HT-29 (cell line): Measurements from ENCODE around the gene RNF213. TPM values are rescaled to one million over a fixed set of nuclear protein-coding genes. Genes with fewer than 3 reads are reported as not detected.

Experiments
- DNase-seq: peaks from one replicate; pipeline ENCODE4 v3.0.0-alpha.2; 2015; ENCODE audit warnings: low spot score
- total RNA-seq: library from RNA; depleted of rRNA; stranded (reverse); fragments of >200 nt; shearing (Covaris generic); gene quantifications from 2 replicates; pipeline ENCODE4 v1.2.3, GENCODE V29; 2014; rRNA removed

RNF213 gene
- total RNA-seq = 49.5 and 70.5 TPM in 2 replicates

DNA sequence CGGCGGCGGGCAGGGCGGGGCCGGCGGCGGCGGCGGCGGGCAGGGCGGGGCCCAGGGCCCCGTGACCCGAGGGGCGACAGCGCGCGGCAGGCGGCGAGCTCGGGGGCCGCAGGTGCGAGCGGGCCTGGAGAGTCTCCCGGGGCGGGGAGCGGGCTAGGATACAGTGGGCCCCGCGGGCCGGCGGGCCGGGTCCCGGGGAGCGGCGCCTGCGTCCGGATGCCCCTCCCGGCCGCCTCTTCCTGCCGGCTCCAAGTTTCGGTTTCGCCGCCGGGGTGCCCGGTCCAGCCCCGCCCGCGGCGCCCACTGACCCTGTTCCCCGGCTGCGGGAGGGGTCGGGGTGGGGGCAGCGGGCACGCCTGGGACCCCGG, at the start of gene RNF213:
Gene RNF213 (plus strand): TSS at position 62 of the 368 bp plus-strand sequence. CDS start 2,830 bp downstream, outside the sequence.
- DNase-seq = peak; percentile 35

DNA sequence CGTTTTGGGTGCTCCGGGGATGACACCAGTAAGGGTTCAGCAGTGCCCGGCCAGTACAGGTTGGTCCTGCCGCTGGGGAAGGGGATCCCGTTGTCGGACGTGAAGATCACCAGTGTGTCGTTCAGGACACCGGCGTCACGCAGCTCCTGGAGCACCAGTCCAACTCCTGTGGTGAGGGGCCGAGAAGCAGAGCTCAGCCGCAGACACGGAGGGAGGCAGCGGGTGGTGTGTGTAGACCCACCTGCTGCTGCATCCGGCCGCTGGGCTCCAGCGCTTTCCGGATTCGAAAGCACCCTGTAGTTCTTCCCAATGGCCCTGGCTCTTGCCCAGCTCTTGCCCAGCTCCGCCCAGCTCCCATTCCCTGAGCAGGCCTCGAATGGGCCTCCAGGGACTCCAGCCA, 48.5 kb upstream of the RNF213 start:
- no peak for DNase-seq

DNA sequence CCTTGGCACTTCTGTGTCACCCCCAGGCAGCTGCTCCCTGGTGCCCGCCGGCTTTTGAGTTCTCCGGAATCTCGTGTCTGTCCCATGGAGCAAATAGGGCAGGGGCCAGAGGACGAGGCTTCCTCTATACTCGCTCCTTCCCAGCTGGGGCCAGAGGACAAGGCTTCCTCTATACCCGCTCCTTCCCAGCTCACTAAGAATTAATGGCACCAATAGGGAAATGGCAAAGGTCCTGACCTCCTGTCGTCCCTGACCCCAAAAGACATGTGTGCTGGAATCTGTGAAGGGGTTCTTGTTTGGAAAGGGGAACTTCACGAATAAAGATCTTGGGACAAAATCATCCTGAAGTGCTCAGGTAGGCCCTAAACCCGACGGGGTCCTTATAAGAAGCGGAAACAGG, 48.1 kb upstream of the RNF213 start:
- no peak for DNase-seq

DNA sequence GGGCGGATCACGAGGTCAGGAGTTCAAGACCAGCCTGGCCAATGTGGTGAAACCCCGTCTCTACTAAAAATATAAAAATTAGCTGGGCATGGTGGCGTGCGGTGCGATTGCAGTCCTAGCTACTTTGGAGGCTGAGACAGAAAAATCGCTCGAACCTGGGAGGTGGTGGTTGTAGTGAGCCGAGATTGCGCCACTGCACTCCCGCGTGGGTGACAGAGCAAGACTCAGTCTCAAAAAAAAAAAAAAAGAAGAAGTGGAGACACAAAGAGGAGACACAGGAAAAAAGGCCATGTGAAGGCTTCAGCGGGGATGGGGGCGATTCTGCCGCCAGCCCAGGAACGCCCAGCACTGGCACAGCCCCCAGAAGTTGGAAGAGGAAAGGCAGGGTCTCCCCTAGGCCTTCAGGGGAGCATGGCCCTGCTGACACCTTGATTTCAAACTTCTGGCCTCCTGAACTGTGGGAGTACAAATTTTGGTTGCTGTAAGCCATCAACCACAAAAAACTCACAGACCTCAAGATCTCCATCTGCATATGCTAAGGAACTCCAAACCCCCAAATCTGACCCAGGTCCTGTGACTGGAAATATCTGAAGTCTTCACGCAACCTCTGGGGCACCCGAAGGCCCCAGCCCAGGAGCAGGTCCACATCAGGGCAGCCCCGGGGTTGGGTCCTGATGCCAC, 47.5 kb upstream of the RNF213 start:
- DNase-seq = no peak

DNA sequence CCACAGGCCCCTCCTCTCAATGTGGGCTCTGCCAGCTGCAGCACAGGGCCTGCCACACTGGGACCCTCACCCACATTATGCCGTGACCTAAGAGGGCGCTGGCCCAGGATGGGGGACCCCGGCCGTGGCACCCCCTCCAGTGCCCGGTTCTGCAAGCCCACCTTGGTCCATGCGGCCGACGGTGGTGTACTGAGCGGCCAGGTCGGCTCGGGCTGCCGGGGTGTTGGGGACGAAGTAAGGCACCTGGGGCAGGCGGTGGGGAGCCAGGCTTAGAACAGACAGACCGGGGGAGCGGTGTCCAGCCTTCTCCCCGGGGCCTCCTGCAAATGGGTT, 47.0 kb upstream of the RNF213 start:
- no peak for DNase-seq

DNA sequence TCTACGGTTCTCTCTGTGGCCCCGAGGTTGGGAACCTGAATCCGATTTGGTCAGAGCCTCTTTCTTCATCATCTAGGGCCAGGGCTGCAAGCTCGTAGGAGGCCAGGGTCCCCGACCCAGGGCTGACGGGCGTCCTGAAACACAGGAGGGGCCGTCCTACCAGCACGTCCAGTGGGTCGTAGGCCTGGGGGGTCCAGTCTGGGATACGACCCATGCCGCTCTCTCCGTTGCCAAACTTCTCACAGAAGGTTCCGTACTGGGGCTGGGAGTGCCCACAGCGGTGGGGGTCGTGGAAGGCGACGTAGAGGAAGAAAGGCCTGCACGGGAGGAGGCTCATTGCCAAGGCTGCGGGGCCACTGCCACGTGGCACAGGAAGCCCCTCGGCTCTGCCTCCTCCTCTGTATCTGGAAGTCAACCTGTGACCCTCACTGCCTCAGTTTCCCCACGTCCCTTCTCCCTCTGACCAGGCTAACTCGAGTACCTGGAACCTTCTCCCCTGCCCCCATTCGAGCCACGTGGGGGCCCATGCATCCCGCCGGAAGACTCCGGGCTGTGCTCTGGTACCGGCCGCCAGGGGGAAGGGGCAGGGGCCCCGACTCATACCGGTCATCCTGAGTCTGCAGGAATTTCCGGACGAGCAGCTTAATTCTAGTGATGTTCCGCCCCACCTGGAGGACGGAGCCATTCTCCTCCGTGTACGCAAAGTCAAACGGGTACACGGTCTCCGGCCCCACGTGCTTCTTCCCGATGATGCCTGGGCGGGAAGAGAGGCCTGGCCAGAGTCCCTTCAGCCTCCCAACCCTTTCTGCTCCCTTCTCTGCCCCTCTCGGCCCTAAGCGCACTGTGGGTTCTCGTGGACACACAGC, 46.4 kb upstream of the RNF213 start:
- no peak for DNase-seq

DNA sequence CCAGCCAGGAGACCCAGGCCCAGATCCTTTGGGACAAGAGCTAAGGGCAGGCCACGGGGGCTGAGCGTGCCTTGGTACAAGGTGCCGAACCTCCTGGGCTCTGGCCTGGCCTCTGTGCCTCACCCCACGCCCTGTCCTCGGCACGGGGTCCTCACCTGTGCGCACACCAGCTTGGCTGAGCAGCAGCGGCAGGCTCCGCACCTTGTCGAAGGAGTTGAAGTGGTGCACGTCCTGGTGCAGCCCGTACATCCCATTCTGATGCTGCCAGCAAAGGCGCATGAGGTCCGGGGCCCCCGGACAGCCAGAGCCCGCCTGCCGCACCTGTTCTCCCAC, 45.8 kb upstream of the RNF213 start:
- no peak for DNase-seq

DNA sequence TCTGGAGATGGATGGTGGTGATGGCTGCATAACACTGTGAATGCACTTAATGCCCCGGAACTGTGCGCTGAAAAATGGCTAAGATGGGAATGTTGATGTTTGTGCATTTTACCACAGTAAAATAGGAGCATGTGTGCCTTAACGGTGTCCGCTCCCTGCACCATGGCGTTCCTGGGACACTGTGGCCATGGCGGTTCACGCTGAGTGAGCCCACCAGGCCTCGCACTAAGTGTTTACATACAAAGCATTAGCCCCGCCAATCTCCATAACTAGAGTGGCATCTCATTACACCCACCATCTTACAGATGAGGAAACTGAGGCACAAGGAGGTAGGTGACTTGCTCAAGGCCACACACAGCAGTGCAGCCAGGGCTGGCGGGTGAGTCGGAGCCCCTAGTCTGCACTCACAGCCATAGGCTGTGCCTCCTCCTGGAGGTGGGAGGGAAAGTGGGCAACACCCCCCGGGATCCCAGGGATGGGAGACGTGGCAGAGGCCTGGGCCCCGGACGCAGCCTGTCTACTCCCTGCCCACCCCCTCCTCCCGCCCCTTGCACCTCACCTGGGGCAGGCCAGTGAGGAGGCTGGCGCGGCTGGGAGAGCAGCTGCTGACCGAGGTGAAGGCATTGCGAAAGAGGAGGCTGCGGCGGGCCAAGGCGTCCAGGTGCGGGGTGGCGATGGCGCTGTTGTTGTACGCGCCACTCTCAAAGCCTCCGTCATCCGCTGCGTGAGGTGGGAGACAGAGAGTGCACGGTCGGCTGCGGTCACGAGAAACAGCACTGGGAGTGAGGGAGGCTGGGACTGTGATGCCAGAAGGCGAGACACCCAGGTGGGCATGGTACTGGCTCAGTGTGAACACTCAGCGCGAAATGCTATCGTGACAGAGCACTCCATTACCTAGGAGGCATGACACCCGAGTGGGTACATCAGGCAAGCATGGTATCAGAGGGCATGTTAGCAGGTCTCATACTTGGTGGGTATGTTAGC, 43.9 kb upstream of the RNF213 start:
- no peak for DNase-seq

DNA sequence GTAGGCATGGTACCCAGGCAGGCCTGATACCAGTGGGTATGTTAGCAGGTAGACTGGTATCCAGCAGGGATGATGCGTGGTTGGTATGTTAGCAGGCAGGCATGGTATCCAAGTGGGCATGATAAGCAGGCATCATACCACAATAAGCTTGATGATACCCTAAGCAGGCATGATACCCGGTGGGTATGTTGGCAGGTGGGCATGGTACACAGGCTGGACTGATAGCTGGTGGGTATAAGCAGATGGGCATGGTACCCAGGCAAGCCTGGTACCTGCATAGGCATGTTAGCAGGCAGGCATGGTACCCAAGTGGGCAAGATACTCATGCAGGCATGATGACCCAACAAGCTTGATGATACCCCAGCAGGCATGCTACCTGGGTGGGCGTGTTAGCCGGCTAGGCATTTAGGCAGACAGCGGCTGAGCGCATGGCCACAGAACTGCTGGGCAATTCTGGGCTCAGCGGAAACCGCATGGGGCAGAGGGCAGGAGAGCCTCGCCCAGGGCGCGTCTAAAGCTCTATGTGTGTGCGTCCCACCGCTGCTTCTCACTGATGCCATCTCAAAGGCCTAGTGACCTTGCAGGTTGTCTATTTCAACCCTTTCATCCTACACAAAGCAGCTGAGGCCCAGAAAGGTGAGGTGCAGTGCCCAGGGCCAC, 42.8 kb upstream of the RNF213 start:
- no peak for DNase-seq

DNA sequence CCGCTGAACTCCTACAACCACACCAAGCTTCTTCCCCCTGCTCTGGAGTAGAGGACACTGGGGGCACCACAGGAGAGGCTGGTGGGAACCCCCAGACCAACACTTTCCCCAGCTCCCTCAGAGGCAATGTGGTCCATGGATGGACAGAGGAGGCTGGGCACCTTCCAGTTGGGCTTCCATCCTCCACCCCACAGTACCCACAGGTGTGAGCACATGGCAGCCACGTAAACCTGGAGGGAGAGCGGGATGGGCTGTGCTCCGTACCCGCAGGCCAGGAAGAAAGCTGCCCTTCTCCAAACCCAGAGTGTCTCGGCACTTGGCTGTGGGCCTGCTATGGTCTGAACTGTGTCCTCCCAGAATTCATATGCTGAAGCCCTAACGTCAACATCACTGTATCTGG, 42.3 kb upstream of the RNF213 start:
- no peak for DNase-seq

DNA sequence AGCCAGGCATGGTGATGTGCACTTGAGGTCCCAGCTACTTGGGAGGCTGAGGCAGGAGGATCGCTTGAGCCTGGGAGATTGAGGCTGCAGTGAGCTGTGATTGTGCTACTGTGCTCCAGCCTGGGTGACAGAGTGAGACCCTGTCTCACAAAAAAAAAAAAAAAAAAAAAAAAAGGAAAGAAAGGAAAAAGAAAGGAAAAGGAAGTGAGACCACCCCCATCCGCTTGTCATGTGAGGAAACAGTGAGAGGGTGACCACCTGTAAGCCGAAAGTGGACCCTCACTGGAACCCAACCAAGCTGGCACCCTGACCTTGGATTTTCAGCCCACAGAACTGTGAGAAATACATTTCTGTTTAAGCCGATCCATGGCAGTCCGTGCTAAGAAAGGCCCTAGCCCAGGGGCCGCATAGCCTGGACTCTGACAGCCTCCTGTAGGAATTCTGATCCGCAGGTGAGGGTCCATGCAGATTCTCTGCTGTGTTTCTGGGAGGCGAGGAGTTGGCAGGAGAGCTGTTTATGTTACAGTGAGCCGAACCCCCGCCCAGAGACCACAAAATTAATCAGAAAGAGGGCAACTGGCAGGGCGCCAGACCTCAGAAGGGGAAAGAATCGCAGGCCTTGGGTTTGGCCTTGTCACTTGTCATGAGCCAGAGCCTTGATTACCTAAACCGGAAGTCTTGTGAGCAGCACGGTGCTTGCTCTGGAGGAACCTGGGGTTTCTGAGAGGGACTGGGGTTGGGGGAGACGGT, 41.5 kb upstream of the RNF213 start:
- peak; percentile 45 for DNase-seq

DNA sequence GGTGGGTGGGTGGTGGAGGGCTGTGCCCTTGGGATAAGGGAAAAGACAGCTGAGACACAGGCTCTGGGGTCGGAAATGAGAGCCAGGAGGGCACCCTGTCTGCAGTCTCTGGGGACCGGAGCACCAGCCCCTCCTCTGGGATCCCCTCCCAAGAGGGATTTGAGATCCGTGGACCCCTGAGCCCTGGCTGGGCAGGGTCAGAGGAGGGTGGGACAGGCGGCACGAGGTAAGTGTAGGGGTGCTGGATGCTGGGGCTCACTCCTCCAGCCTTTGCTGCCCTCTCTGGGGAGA, 40.9 kb upstream of the RNF213 start:
- DNase-seq = no peak

DNA sequence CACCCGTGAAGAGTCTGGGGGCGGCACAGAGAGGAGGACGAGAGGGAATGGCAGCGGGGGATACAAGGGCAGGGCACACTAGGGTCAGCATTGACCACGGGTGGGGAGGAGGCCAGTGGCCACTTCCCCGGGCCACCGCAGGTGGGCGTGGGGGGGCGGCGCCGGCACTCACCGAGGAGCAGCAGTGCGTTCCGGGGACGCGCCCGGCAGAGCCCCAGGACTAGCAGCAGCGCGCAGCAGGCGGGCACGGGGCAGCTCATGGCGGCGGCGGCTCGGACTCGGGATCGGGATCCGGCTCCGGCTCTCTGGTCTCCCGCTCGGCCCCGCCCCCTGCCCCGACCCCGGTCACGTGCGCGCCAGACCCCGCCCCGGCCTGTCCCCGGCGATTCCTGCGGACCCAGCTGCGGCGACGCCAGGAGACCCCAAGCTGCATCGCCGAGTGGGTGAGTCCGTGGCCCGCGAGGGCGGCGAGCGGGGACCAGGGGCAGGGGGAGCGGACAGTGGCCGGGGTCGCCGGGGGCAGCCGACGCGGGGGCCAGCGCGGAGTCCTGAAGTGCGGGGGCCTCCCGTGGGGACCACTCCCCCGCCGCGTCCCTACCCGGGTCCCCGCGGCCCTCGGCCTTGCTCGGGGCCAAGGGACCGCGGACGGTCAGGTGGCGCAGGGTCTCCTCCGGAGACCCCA, 40.5 kb upstream of the RNF213 start, which contains the start of the genes SGSH and SLC26A11:
Gene SGSH (minus strand): TSS at position 280 of the 682 bp plus-strand sequence. CDS start 20 bp downstream, at position 260.
Gene SLC26A11 (plus strand): TSS at position 374 of the 682 bp plus-strand sequence. CDS start 1,134 bp downstream, outside the sequence.
- peak; percentile 15 for DNase-seq

DNA sequence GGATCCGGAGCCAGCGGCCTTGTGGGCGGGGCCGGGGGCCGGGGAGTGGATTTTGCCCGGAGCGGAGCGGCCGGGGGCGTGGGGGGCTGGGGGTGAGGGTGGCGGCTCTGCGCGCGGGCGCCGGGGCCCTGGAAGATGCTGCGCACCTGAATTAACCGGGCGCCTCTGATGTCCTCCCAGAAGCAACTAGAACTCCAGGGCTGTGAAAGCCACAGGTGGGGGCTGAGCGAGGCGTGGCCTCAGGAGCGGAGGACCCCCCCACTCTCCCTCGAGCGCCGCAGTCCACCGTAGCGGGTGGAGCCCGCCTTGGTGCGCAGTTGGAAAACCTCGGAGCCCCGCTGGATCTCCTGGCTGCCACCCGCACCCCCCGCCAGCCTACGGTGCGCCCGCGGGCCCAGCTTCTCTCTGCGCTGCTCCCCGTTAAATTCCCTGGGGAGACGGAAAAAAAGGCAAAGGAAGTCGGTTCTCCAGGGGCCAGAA, 39.9 kb upstream of the RNF213 start:
- DNase-seq = no peak

DNA sequence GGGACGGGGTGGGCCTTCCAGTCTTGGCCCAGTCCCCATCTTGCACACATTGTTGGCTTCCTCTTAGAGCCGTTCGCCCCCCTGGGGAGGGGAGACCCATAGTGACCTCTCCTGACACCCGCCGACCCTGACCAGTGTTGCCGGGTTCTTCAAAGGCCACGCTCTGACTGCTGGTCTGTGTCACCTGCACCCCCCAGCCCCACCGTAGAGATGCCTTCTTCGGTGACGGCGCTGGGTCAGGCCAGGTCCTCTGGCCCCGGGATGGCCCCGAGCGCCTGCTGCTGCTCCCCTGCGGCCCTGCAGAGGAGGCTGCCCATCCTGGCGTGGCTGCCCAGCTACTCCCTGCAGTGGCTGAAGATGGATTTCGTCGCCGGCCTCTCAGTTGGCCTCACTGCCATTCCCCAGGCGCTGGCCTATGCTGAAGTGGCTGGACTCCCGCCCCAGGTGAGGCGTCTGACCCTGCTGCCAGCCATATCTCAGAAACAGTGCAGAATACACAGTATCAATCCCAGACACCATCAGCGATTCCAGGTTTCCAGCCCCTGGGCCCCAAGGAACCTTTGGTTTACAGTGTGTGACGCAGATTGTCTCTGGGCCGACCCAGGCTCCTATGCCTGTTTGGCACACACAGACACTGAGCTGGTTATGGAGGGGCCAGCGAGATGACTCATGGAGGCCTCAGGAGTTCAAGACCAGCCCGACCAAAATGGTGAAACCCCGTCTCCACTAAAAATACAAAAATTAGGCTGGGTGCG, 39.1 kb upstream of the RNF213 start:
- DNase-seq = no peak

DNA sequence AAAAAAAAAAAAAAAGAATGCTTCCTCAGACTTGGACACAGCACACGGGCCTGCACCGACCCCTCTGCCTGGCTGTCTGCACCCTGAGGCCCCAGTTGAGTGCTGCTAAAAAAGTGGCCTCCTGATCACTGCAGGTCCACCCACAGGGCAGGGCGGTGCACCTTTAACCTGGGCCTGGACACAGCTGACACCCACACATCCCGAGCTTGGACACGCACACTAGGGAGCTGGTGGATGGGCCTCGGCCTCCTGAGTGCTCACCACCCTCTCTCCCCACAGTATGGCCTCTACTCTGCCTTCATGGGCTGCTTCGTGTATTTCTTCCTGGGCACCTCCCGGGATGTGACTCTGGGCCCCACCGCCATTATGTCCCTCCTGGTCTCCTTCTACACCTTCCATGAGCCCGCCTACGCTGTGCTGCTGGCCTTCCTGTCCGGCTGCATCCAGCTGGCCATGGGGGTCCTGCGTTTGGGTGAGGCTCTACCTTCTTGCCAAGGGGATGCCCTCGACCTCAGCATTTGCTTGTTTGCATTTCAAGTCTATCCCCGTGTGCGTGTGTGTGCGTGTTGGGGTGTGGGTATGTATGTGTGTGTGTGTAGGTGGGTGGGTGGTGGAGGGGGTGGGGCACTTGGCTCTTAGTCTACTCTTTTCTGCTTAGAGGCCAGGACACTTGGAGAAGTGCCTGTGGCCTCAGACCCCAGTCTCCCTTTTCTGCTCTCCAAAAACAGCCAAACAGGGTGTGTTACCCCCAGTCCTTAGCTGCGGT, 38.1 kb upstream of the RNF213 start:
- DNase-seq = no peak

DNA sequence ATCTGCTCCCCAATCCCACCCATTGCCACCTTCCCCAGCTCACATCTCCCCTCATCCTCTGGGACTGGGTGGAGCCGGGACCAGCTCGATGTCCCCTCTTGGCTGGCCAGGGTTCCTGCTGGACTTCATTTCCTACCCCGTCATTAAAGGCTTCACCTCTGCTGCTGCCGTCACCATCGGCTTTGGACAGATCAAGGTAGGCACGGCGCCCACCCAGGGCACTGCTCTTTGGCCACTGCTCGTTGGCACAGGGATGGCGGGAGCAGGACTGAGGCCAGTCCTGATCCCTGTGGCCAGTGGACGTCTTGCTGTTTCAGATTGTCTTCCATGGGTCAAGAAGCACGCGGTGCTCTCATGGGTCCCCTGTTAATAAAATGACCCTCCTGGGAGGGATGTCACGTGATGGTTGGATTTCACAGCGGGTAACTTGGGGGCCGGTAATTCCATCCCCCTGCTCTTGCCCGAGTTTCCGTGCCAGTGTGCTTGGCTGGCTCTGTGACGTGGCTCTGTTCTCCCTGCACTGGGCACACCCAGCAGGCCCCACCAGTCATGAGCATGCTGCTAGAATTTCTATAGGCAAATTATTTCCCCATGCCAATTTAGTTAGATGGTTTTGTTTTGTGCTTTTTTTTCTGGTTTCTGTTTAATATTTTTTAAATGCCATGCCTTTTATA, 37.4 kb upstream of the RNF213 start:
- DNase-seq = no peak
